K562 (cell line): ENCODE data around the gene MC1R. TPM values are rescaled to one million over a fixed set of nuclear protein-coding genes. Genes with fewer than 3 reads are reported as not detected.

ENCODE experiments used
- ATAC-seq: fragments of 200-7000 bp; cut with Tn5 transposase; 3 replicates; pipeline ENCODE4 v1.9.1; 2020; ENCODE audit warnings: moderate library complexity
- BruUV-seq: library from RNA; stranded (reverse); fragments of 400-500 nt; replicated peaks from 2 replicates; lab custom pipeline; 2021; lab: Mats Ljungman, UMichigan
- CTCF ChIA-PET: fragments of 300-600 bp; formaldehyde crosslinking; extraction: SDS; loops from one replicate; lab custom pipeline; 2021; ENCODE audit warnings: low intra/inter-chr PET ratio; lab: Yijun Ruan, JAX
- POLR2A ChIA-PET: fragments of 300-600, 350-650 bp; sonication (Branson Sonifier 250); formaldehyde crosslinking; extraction: SDS; loops from one replicate; lab custom pipeline; 2021; ENCODE audit warnings: antibody characterized with exemption, inconsistent platforms; lab: Yijun Ruan, JAX
- DNase-seq, 4 experiments: peaks; one replicate each; pipeline versions ENCODE4 v3.0.0 to v3.0.0-alpha.2; 2011 to 2018; ENCODE audit warnings: low spot score in 3 of 4, mixed read lengths in 3 of 4; ENCODE audit errors: extremely low read depth in 1 of 4
- FAIRE-seq: peaks from 2 replicates; lab custom pipeline; 2011; peaks lifted over from hg19 to GRCh38; lab: Jason Lieb, UNC
- H2AFZ ChIP-seq: 2 replicates; pipeline ENCODE4 v1.6.0; 2011; ENCODE audit warnings: low read depth, low read length, control low read depth, inconsistent platforms
- H3K27ac ChIP-seq: fragments of 200-600 bp; 3 replicates; pipeline ENCODE4 v1.8.0; 2011; ENCODE audit warnings: low read depth, mild to moderate bottlenecking, control low read depth, inconsistent platforms, low read length, moderate library complexity, mixed read lengths; ENCODE audit errors: extremely low read depth
- H3K27me3 ChIP-seq, 2 experiments: fragments of 300-600 bp in 1 of 2; 2 replicates in 1 of 2; 3 replicates in 1 of 2; pipeline versions ENCODE4 v1.6.0 to v1.8.0; 2011; ENCODE audit warnings: inconsistent platforms in 2 of 2, low read length in 2 of 2, mild to moderate bottlenecking in 1 of 2, mixed read lengths in 1 of 2, moderate library complexity in 1 of 2; ENCODE audit not compliant: control insufficient read depth in 2 of 2, insufficient read depth in 2 of 2
- H3K36me3 ChIP-seq: fragments of 300-600 bp; 3 replicates; pipeline ENCODE4 v1.8.0; 2011; ENCODE audit warnings: mild to moderate bottlenecking, low read length, inconsistent platforms; ENCODE audit not compliant: control insufficient read depth, insufficient read depth
- H3K4me1 ChIP-seq, 2 experiments: fragments of 200-600 bp in 1 of 2; replicated peaks in 1 of 2; 2 replicates in 1 of 2; 3 replicates in 1 of 2; pipeline versions ENCODE4 v1.5.1 to v1.8.0; 2011; ENCODE audit warnings: inconsistent platforms in 2 of 2, low read length in 2 of 2, mild to moderate bottlenecking in 1 of 2, mixed read lengths in 1 of 2, moderate library complexity in 1 of 2; ENCODE audit not compliant: control insufficient read depth in 2 of 2, insufficient read depth in 2 of 2
- H3K4me2 ChIP-seq: 2 replicates; pipeline ENCODE4 v1.6.1; 2011; ENCODE audit warnings: low read length, control low read depth, inconsistent platforms, mixed read lengths; ENCODE audit not compliant: insufficient read depth
- H3K4me3 ChIP-seq: fragments of 200-600 bp; sonication (generic), shearing (Covaris generic); 2 replicates; pipeline ENCODE4 v1.5.1; 2016; ENCODE audit warnings: control low read depth, inconsistent platforms
- H3K79me2 ChIP-seq: fragments of 200-600 bp; 3 replicates; pipeline ENCODE4 v1.8.0; 2011; ENCODE audit warnings: low read length, inconsistent platforms; ENCODE audit not compliant: control insufficient read depth, insufficient read depth
- H3K9ac ChIP-seq, 2 experiments: 2 replicates each; pipeline versions ENCODE4 v1.6.0 to v1.6.1; 2011; ENCODE audit warnings: low read depth in 2 of 2, low read length in 2 of 2, control low read depth in 1 of 2, inconsistent platforms in 1 of 2, mild to moderate bottlenecking in 1 of 2, mixed read lengths in 1 of 2; ENCODE audit not compliant: insufficient read depth in 1 of 2
- H3K9me1 ChIP-seq: one replicate; pipeline ENCODE4 v1.6.0; 2011; ENCODE audit warnings: inconsistent platforms, mild to moderate bottlenecking, low read length, moderate library complexity; ENCODE audit not compliant: control insufficient read depth, insufficient read depth
- H3K9me3 ChIP-seq: replicated peaks from 2 replicates; pipeline ENCODE4 v1.5.1; 2011; ENCODE audit warnings: low read depth, low read length, inconsistent platforms; ENCODE audit not compliant: control insufficient read depth, insufficient read depth
- H4K20me1 ChIP-seq: replicated peaks from 2 replicates; pipeline ENCODE4 v1.6.1; 2011; ENCODE audit warnings: low read length, inconsistent platforms, mixed read lengths; ENCODE audit not compliant: control insufficient read depth, insufficient read depth
- ATF2 ChIP-seq: sonication (generic); formaldehyde crosslinking; IDR thresholded peaks from 2 replicates; pipeline ENCODE4 v1.8.1; 2022; ENCODE audit warnings: missing genetic modification reagents
- ETV5 ChIP-seq: sonication (generic); formaldehyde crosslinking; IDR thresholded peaks from 2 replicates; pipeline ENCODE4 v1.4.0; 2020; ENCODE audit warnings: low read depth, mild to moderate bottlenecking, missing genetic modification reagents
- IFI16 ChIP-seq: fragments of 250-450 bp; sonication (Bioruptor Pico); IDR thresholded peaks from 2 replicates; pipeline ENCODE4 v2.1.2; 2022; ENCODE audit warnings: mild to moderate bottlenecking, inconsistent platforms
- LCOR ChIP-seq: sonication (generic); formaldehyde crosslinking; IDR thresholded peaks from 2 replicates; pipeline ENCODE4 v1.8.0; 2022; ENCODE audit warnings: mild to moderate bottlenecking, missing genetic modification reagents
- NELFE ChIP-seq: IDR thresholded peaks from 2 replicates; pipeline ENCODE4 v1.6.1; 2011; ENCODE audit warnings: mild to moderate bottlenecking; ENCODE audit not compliant: insufficient read depth, insufficient read length
- YY1 ChIP-seq, 3 experiments: IDR thresholded peaks; 2 replicates each; pipeline ENCODE4 v1.6.1; 2011; ENCODE audit warnings: low read length in 2 of 3, mild to moderate bottlenecking in 2 of 3, moderate library complexity in 2 of 3, borderline replicate concordance in 1 of 3, control low read depth in 1 of 3, low read depth in 1 of 3; ENCODE audit not compliant: insufficient read depth in 3 of 3, insufficient replicate concordance in 2 of 3, control insufficient read depth in 1 of 3, insufficient read length in 1 of 3; ENCODE audit errors: extremely low read depth in 1 of 3
- ZEB2 ChIP-seq: fragments of 450-650 bp; IDR thresholded peaks from 2 replicates; pipeline ENCODE4 v1.6.1; 2016
- ZNF143 ChIP-seq: sonication (generic); formaldehyde crosslinking; IDR thresholded peaks from 2 replicates; pipeline ENCODE4 v1.9.0; 2022; ENCODE audit warnings: mild to moderate bottlenecking, missing genetic modification reagents
- ZNF224 ChIP-seq: sonication (generic); formaldehyde crosslinking; IDR thresholded peaks from 2 replicates; pipeline ENCODE4 v1.8.0; 2022; ENCODE audit warnings: mild to moderate bottlenecking, missing genetic modification reagents
- ZNF75A ChIP-seq: fragments of 450-650 bp; formaldehyde crosslinking; IDR thresholded peaks from 2 replicates; pipeline ENCODE4 v1.4.0; 2020; ENCODE audit warnings: mild to moderate bottlenecking
- WGBS: fragments of 100-300 bp; shearing (Covaris generic); methylation state at CpG from one replicate; pipeline ENCODE4 v1.1.6; 2016; ENCODE audit warnings: low coverage, mixed read lengths; ENCODE audit not compliant: insufficient coverage; ENCODE audit errors: missing lambda C conversion rate; 5-methylcytosine and 5-hydroxymethylcytosine counted together
- in situ Hi-C: fragments of 300-500 bp; cut with MboI; formaldehyde crosslinking; loops from 4 replicates; pipeline ENCODE4 v1.15.0; 2018; ENCODE audit warnings: inconsistent platforms, mixed read lengths
- intact Hi-C: fragments of 100-400 bp; cut with micrococcal nuclease; formaldehyde crosslinking; loops from 2 replicates; pipeline ENCODE4 v1.14.2; 2022
- polyA plus RNA-seq, 8 experiments: library from polyadenylated mRNA; depleted of rRNA in 4 of 8; stranded (reverse) in 5 of 8; unstranded in 3 of 8; fragments of >200 nt; fragmentation: Nextera tagmentation in 2 of 8; fragmentation: Illumina TruSeq in 1 of 8; extraction: Ambion mirVana in 2 of 8; extraction: Trizol in 1 of 8; gene quantifications; 2 replicates each; pipeline versions ENCODE4 v1.2.1 to v1.2.3, GENCODE V29; 2011 to 2014; ENCODE audit warnings: inconsistent platforms in 1 of 8, missing spikeins in 1 of 8
- total RNA-seq, 7 experiments: library from RNA; depleted of rRNA in 6 of 7; stranded (reverse); fragments of >200 nt in 6 of 7; fragmentation: Illumina TruSeq in 2 of 7; extraction: Trizol in 2 of 7; gene quantifications; 2 replicates each; pipeline versions ENCODE4 v1.2.1 to v1.2.3, GENCODE V29; 2011 to 2021; ENCODE audit warnings: low replicate concordance in 1 of 7
- TF ChIP-seq, protein P1 (sequence below): sonication (generic); formaldehyde crosslinking; IDR thresholded peaks from 2 replicates; pipeline ENCODE4 v1.8.1; 2023; ENCODE audit warnings: mild to moderate bottlenecking, missing genetic modification reagents
- TF ChIP-seq, protein P2 (sequence below): sonication (generic); formaldehyde crosslinking; IDR thresholded peaks from 2 replicates; pipeline ENCODE4 v1.8.0; 2022; ENCODE audit warnings: missing genetic modification reagents, mild to moderate bottlenecking, moderate library complexity, borderline replicate concordance
- TF ChIP-seq, protein P3 (sequence below): fragments of 250-450 bp; sonication (Bioruptor Pico); IDR thresholded peaks from 2 replicates; pipeline ENCODE4 v1.4.0; 2020; ENCODE audit warnings: mild to moderate bottlenecking, moderate library complexity

Gene MC1R
- total and polyA plus RNA-seq, 9 of the 15 experiments (the other 6 are each of a cell fraction or from before 2014, with no cell fraction given), result 0.14 to 5.3 (median 2.5) TPM; not detected in 1

GRCh38 chr16:89873972-89874689 is 44.5 kb upstream of the MC1R start:
- DNase-seq (peak; percentile 95 to 98 (median 96)), ATAC-seq (peak; percentile 88), FAIRE-seq (peak; percentile 90)
- CTCF ChIA-PET, result no interaction called here
- POLR2A ChIA-PET, result interaction anchor here (0.5 to 2.9 kb wide), 11 partner anchors 10 to 174 kb away, joined by 3 to 25 read pairs (median 4); partner anchors contain the start of gene SPIRE2
- Histone ChIP-seq H3K9ac (peak overlapping the region; percentile 92 to 100), H3K79me2 (peaks cover 58% of the 10 kb centered on the region), H3K9me1 (no peaks in the 10 kb centered on the region), H3K27me3 (no peaks in the 10 kb centered on the region), H3K9me3 (no peaks in the 10 kb centered on the region; the same call in 1 of the 2 replicates), H3K27ac (peak overlapping the region; percentile 97), H3K4me2 (peak overlapping the region; percentile 97), H4K20me1 (peaks cover 7% of the 10 kb centered on the region), H2AFZ (0 out of 2 replicates have a peak overlapping the region, but pooled peaks have one; percentile 91), H3K4me1 (peaks cover 11 to 34% of the 10 kb centered on the region in 2 experiments), H3K4me3 (peak overlapping the region; percentile 80), H3K36me3 (peaks cover 42% of the 10 kb centered on the region)
- no TSS peak for BruUV-seq
- WGBS, result 3% methylated on average over 32 of the region's 61 CpGs
- intact Hi-C loops (no loop called here), in situ Hi-C loops (loop anchor here (5.0 kb wide), 1 partner anchor 67 kb away; no protein-coding TSS in a partner anchor)
- TF ChIP-seq ZNF75A, result no peak
- TF ChIP-seq, protein P1, sequence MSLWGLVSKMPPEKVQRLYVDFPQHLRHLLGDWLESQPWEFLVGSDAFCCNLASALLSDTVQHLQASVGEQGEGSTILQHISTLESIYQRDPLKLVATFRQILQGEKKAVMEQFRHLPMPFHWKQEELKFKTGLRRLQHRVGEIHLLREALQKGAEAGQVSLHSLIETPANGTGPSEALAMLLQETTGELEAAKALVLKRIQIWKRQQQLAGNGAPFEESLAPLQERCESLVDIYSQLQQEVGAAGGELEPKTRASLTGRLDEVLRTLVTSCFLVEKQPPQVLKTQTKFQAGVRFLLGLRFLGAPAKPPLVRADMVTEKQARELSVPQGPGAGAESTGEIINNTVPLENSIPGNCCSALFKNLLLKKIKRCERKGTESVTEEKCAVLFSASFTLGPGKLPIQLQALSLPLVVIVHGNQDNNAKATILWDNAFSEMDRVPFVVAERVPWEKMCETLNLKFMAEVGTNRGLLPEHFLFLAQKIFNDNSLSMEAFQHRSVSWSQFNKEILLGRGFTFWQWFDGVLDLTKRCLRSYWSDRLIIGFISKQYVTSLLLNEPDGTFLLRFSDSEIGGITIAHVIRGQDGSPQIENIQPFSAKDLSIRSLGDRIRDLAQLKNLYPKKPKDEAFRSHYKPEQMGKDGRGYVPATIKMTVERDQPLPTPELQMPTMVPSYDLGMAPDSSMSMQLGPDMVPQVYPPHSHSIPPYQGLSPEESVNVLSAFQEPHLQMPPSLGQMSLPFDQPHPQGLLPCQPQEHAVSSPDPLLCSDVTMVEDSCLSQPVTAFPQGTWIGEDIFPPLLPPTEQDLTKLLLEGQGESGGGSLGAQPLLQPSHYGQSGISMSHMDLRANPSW, result no peak
- TF ChIP-seq, protein P2, sequence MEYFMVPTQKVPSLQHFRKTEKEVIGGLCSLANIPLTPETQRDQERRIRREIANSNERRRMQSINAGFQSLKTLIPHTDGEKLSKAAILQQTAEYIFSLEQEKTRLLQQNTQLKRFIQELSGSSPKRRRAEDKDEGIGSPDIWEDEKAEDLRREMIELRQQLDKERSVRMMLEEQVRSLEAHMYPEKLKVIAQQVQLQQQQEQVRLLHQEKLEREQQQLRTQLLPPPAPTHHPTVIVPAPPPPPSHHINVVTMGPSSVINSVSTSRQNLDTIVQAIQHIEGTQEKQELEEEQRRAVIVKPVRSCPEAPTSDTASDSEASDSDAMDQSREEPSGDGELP, result peak; percentile 40; the same call in 1 of the 2 replicates
- TF ChIP-seq YY1 (IDR thresholded peaks at IDR 0.05; ENCODE audit: borderline replicate concordance in 1 of 3, control insufficient read depth in 1 of 3, extremely low read depth in 1 of 3, insufficient read depth in 3 of 3, insufficient read length in 1 of 3, insufficient replicate concordance in 2 of 3, low read depth in 1 of 3, low read length in 2 of 3), result peak in 1 of 3 experiments; percentile 22
- TF ChIP-seq, protein P3, sequence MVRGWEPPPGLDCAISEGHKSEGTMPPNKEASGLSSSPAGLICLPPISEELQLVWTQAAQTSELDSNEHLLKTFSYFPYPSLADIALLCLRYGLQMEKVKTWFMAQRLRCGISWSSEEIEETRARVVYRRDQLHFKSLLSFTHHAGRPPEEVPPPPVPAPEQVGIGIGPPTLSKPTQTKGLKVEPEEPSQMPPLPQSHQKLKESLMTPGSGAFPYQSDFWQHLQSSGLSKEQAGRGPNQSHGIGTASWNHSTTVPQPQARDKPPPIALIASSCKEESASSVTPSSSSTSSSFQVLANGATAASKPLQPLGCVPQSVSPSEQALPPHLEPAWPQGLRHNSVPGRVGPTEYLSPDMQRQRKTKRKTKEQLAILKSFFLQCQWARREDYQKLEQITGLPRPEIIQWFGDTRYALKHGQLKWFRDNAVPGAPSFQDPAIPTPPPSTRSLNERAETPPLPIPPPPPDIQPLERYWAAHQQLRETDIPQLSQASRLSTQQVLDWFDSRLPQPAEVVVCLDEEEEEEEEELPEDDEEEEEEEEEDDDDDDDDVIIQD (CRISPR knock-in tag), result no peak
- TF ChIP-seq LCOR (CRISPR knock-in tag), result no peak
- no peak; the same call in 1 of the 2 replicates for TF ChIP-seq ZNF143 (CRISPR knock-in tag)
- no peak for TF ChIP-seq ETV5
- TF ChIP-seq ZEB2, result no peak
- no peak for TF ChIP-seq NELFE
- TF ChIP-seq ZNF224 (CRISPR knock-in tag), result no peak
- no peak for TF ChIP-seq IFI16
- no peak for TF ChIP-seq ATF2 (CRISPR knock-in tag)
